Measurements from ENCODE around the gene RPS6KA2. TPM values are rescaled to one million over a fixed set of nuclear protein-coding genes. Genes with fewer than 3 reads are reported as not detected.

The RPS6KA2 gene
- total and polyA plus RNA-seq, 2 donors (not counting 3 experiments of a cell fraction or from before 2014, with no cell fraction given), result 54.5 to 75.8 TPM

- peak; percentile 100 for DNase-seq (ENCODE audit: low read depth, low spot score)
- H3K4me2 ChIP-seq (ENCODE audit: insufficient read depth, low read length), result peak overlapping the region; percentile 70
- H3K27ac ChIP-seq (ENCODE audit: insufficient read depth, low read depth, low read length), result peak overlapping the region; percentile 92
- H3K27me3 ChIP-seq (ENCODE audit: control insufficient read depth in 2 of 2, insufficient read depth in 2 of 2, low read length in 2 of 2), result no peaks in the 10 kb centered on the region
- POLR2A ChIA-PET, result interaction anchor here (0.8 to 1.5 kb wide), 3 partner anchors 69 to 83 kb away, joined by 3 to 6 read pairs (median 4); partner anchors contain the start of gene RPS6KA2
- no peak overlapping the region for H2AFZ ChIP-seq (ENCODE audit: low read depth, low read length)
- peak overlapping the region; percentile 75 for H3K9ac ChIP-seq (replicated peaks; ENCODE audit: extremely low read depth, insufficient read depth, low read length)
- H3K36me3 ChIP-seq (ENCODE audit: control insufficient read depth in 2 of 2, extremely low read depth in 1 of 2, insufficient read depth in 2 of 2, low read length in 2 of 2), result no peaks in the 10 kb centered on the region
- CTCF ChIA-PET, result interaction anchor here (0.7 to 2.0 kb wide), 13 partner anchors 11 to 433 kb away, joined by 3 to 9 read pairs (median 5); partner anchors contain the start of gene RPS6KA2
- no peak overlapping the region for H3K4me3 ChIP-seq (replicated peaks in 1 of 3; ENCODE audit: insufficient read depth in 1 of 3, low read depth in 1 of 3, low read length in 3 of 3)
- H4K20me1 ChIP-seq (replicated peaks; ENCODE audit: control insufficient read depth, extremely low read depth, insufficient read depth, low read length), result no peaks in the 10 kb centered on the region
- dilution Hi-C loops (cut with MboI; ENCODE audit: extremely low pct_ligation_motif_present, low sequenced_read_pairs), result no loop called here
- FAIRE-seq, result peak; percentile 98
- H3K79me2 ChIP-seq (ENCODE audit: control insufficient read depth, insufficient read depth, low read length), result peaks cover 10% of the 10 kb centered on the region
- H3K9me1 ChIP-seq (replicated peaks; ENCODE audit: control insufficient read depth, extremely low read depth, insufficient read depth, low read length), result no peaks in the 10 kb centered on the region
- H3K4me1 ChIP-seq (ENCODE audit: control insufficient read depth, extremely low read depth, insufficient read depth, low read length), result peaks cover 27% of the 10 kb centered on the region
- TF ChIP-seq, protein P1, sequence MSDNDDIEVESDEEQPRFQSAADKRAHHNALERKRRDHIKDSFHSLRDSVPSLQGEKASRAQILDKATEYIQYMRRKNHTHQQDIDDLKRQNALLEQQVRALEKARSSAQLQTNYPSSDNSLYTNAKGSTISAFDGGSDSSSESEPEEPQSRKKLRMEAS (IDR thresholded peaks at IDR 0.05; ENCODE audit: insufficient read depth, insufficient read length), result peak; percentile 85
- TF ChIP-seq POLR2AphosphoS5 (IDR thresholded peaks at IDR 0.05; ENCODE audit: insufficient read depth, low read depth, low read length), result peak; percentile 97
- TF ChIP-seq FOS (IDR thresholded peaks at IDR 0.05; ENCODE audit: borderline replicate concordance, insufficient read depth, low read length), result peak; percentile 95
- TF ChIP-seq CTCF (IDR thresholded peaks at IDR 0.05; ENCODE audit: extremely low read depth in 1 of 2, insufficient read depth in 1 of 2, low read depth in 1 of 2, low read length in 2 of 2), result no peak
- peak; percentile 86 for TF ChIP-seq MYC (IDR thresholded peaks at IDR 0.05; ENCODE audit: low read depth, low read length)
- no peak for TF ChIP-seq EZH2 (IDR thresholded peaks at IDR 0.05; ENCODE audit: borderline replicate concordance, low read depth, low read length, severe bottlenecking)
- no peak for TF ChIP-seq POLR2A (IDR thresholded peaks at IDR 0.05; ENCODE audit: low read depth, low read length)
- TF ChIP-seq JUN (IDR thresholded peaks at IDR 0.05; ENCODE audit: borderline replicate concordance, insufficient read depth, insufficient read length, low read depth), result peak; percentile 92
- TF ChIP-seq GATA2 (IDR thresholded peaks at IDR 0.05; ENCODE audit: insufficient read depth, insufficient read length, low read depth, low read length), result peak; percentile 57
- intact Hi-C loops (cut with micrococcal nuclease), result loop anchor here (1.0 to 2.0 kb wide), 9 partner anchors 32 to 179 kb away; partner anchors contain the start of gene RPS6KA2
- BruUV-seq (replicated peaks), result no TSS peak
- no peaks in the 10 kb centered on the region for H3K9me3 ChIP-seq (replicated peaks; ENCODE audit: control insufficient read depth, insufficient read depth, low read length)
Measured at GRCh38 chr6:166556863-166557322, 70.2 kb downstream of the RPS6KA2 start.

Measured in endothelial cell of umbilical vein (primary cell).